HEK293 (cell line): Measurements from ENCODE around the gene C17orf107.

Source experiments
- CTCF ChIA-PET: fragments of 350-600 bp; formaldehyde crosslinking; extraction: SDS; loops from one replicate; lab custom pipeline; 2021; ENCODE audit warnings: antibody characterized with exemption; lab: Yijun Ruan, JAX
- POLR2A ChIA-PET: fragments of 300-600 bp; formaldehyde crosslinking; extraction: SDS; loops from one replicate; lab custom pipeline; 2020; ENCODE audit warnings: antibody characterized with exemption, inconsistent platforms; lab: Yijun Ruan, JAX
- H3K27ac ChIP-seq: fragments of 200-500 bp; sonication (Bioruptor generic); 2 replicates; pipeline ENCODE4 v1.5.1; 2014; ENCODE audit warnings: low read depth, low read length, control low read depth, inconsistent platforms; ENCODE audit errors: extremely low read depth
- H3K36me3 ChIP-seq, 2 experiments: fragments of 200-500 bp in 1 of 2; sonication (Bioruptor generic) in 1 of 2; 1 replicate in 1 of 2; 2 replicates in 1 of 2; pipeline ENCODE4 v1.5.1; 2014 to 2017; ENCODE audit warnings: inconsistent platforms in 2 of 2, low read length in 2 of 2; ENCODE audit not compliant: control insufficient read depth in 2 of 2, insufficient read depth in 1 of 2
- H3K4me1 ChIP-seq: fragments of 200-500 bp; sonication (Bioruptor generic); 2 replicates; pipeline ENCODE4 v1.5.1; 2014; ENCODE audit warnings: mild to moderate bottlenecking, low read length, inconsistent platforms; ENCODE audit not compliant: control insufficient read depth, insufficient read depth
- H3K4me3 ChIP-seq: 2 replicates; pipeline ENCODE4 v1.5.1; 2011; ENCODE audit warnings: low read depth, mild to moderate bottlenecking, control low read depth, low read length, moderate library complexity
- H3K9me3 ChIP-seq: fragments of 200-500 bp; sonication (Bioruptor generic); 2 replicates; pipeline ENCODE4 v1.5.1; 2014; ENCODE audit warnings: low read depth, low read length, inconsistent platforms; ENCODE audit not compliant: control insufficient read depth, insufficient read depth
- BCL11B ChIP-seq: fragments of 450-650 bp; formaldehyde crosslinking; IDR thresholded peaks from 2 replicates; pipeline ENCODE4 v1.5.1; 2016; ENCODE audit warnings: low read depth, missing biosample characterization, missing genetic modification characterization
- GLIS1 ChIP-seq: fragments of 450-650 bp; formaldehyde crosslinking; IDR thresholded peaks from 2 replicates; pipeline ENCODE4 v1.5.1; 2016; ENCODE audit warnings: missing biosample characterization, missing genetic modification characterization
- MYNN ChIP-seq: fragments of 450-650 bp; formaldehyde crosslinking; IDR thresholded peaks from 2 replicates; pipeline ENCODE4 v1.5.1; 2016; ENCODE audit warnings: missing biosample characterization, missing genetic modification characterization, borderline replicate concordance
- PRDM4 ChIP-seq: fragments of 450-650 bp; formaldehyde crosslinking; IDR thresholded peaks from 2 replicates; pipeline ENCODE4 v1.5.1; 2017; ENCODE audit warnings: missing biosample characterization, missing genetic modification characterization
- YY1 ChIP-seq: fragments of 450-650 bp; formaldehyde crosslinking; IDR thresholded peaks from 2 replicates; pipeline ENCODE4 v1.5.1; 2018; ENCODE audit warnings: missing biosample characterization, missing genetic modification characterization
- ZBTB1 ChIP-seq: fragments of 450-650 bp; formaldehyde crosslinking; IDR thresholded peaks from 2 replicates; pipeline ENCODE4 v1.5.1; 2016; ENCODE audit warnings: missing biosample characterization, missing genetic modification characterization
- ZBTB20 ChIP-seq: fragments of 450-650 bp; formaldehyde crosslinking; IDR thresholded peaks from 2 replicates; pipeline ENCODE4 v1.5.1; 2016; ENCODE audit warnings: missing biosample characterization, missing genetic modification characterization
- ZBTB48 ChIP-seq: fragments of 450-650 bp; formaldehyde crosslinking; IDR thresholded peaks from 2 replicates; pipeline ENCODE4 v1.5.1; 2016; ENCODE audit warnings: missing biosample characterization, missing genetic modification characterization
- ZBTB6 ChIP-seq: fragments of 450-650 bp; formaldehyde crosslinking; IDR thresholded peaks from 2 replicates; pipeline ENCODE4 v1.5.1; 2017; ENCODE audit warnings: missing biosample characterization, missing genetic modification characterization
- ZEB2 ChIP-seq: fragments of 450-650 bp; formaldehyde crosslinking; IDR thresholded peaks from 2 replicates; pipeline ENCODE4 v1.5.1; 2016; ENCODE audit warnings: missing biosample characterization, missing genetic modification characterization
- ZFP37 ChIP-seq: fragments of 450-650 bp; formaldehyde crosslinking; IDR thresholded peaks from 2 replicates; pipeline ENCODE4 v1.5.1; 2016; ENCODE audit warnings: missing biosample characterization, missing genetic modification characterization
- ZNF121 ChIP-seq: fragments of 450-650 bp; formaldehyde crosslinking; IDR thresholded peaks from 2 replicates; pipeline ENCODE4 v1.5.1; 2016; ENCODE audit warnings: missing biosample characterization, missing genetic modification characterization
- ZNF239 ChIP-seq: fragments of 450-650 bp; formaldehyde crosslinking; IDR thresholded peaks from 2 replicates; pipeline ENCODE4 v1.5.1; 2016; ENCODE audit warnings: missing biosample characterization, missing genetic modification characterization
- ZNF302 ChIP-seq: fragments of 450-650 bp; formaldehyde crosslinking; IDR thresholded peaks from 2 replicates; pipeline ENCODE4 v1.5.1; 2016; ENCODE audit warnings: missing biosample characterization, missing genetic modification characterization, low read depth
- ZNF324 ChIP-seq: fragments of 450-650 bp; formaldehyde crosslinking; IDR thresholded peaks from 2 replicates; pipeline ENCODE4 v1.5.1; 2016; ENCODE audit warnings: missing biosample characterization, missing genetic modification characterization
- ZNF366 ChIP-seq: fragments of 450-650 bp; formaldehyde crosslinking; conservative IDR thresholded peaks from 2 replicates; pipeline ENCODE4 v1.5.1; 2016; ENCODE audit warnings: missing biosample characterization, missing genetic modification characterization
- ZNF426 ChIP-seq: fragments of 450-650 bp; formaldehyde crosslinking; IDR thresholded peaks from 2 replicates; pipeline ENCODE4 v1.5.1; 2017; ENCODE audit warnings: missing biosample characterization, missing genetic modification characterization, mild to moderate bottlenecking, inconsistent platforms, moderate library complexity
- ZNF521 ChIP-seq: fragments of 450-650 bp; formaldehyde crosslinking; IDR thresholded peaks from 2 replicates; pipeline ENCODE4 v1.5.1; 2017; ENCODE audit warnings: missing biosample characterization, mild to moderate bottlenecking, missing genetic modification characterization
- ZNF548 ChIP-seq: fragments of 450-650 bp; formaldehyde crosslinking; IDR thresholded peaks from 2 replicates; pipeline ENCODE4 v1.5.1; 2016; ENCODE audit warnings: missing biosample characterization, missing genetic modification characterization
- ZNF639 ChIP-seq: fragments of 450-650 bp; formaldehyde crosslinking; IDR thresholded peaks from 2 replicates; pipeline ENCODE4 v1.5.1; 2016; ENCODE audit warnings: missing biosample characterization, missing genetic modification characterization
- ZSCAN16 ChIP-seq: fragments of 450-650 bp; formaldehyde crosslinking; IDR thresholded peaks from 2 replicates; pipeline ENCODE4 v1.5.1; 2016; ENCODE audit warnings: missing biosample characterization, missing genetic modification characterization
- ZXDB ChIP-seq: fragments of 450-650 bp; formaldehyde crosslinking; IDR thresholded peaks from 2 replicates; pipeline ENCODE4 v1.5.1; 2016; ENCODE audit warnings: missing biosample characterization, missing genetic modification characterization
- TF ChIP-seq, protein P1 (sequence below): fragments of 450-650 bp; formaldehyde crosslinking; IDR thresholded peaks from 2 replicates; pipeline ENCODE4 v1.5.1; 2016; ENCODE audit warnings: missing biosample characterization, missing genetic modification characterization
- TF ChIP-seq, protein P2 (sequence below): fragments of 450-650 bp; formaldehyde crosslinking; IDR thresholded peaks from 2 replicates; pipeline ENCODE4 v1.5.1; 2017; ENCODE audit warnings: missing biosample characterization, missing genetic modification characterization
- TF ChIP-seq, protein P3 (sequence below): fragments of 450-650 bp; IDR thresholded peaks from 2 replicates; pipeline ENCODE4 v1.5.1; 2018; ENCODE audit warnings: missing biosample characterization, missing genetic modification characterization

The C17orf107 gene

DNA sequence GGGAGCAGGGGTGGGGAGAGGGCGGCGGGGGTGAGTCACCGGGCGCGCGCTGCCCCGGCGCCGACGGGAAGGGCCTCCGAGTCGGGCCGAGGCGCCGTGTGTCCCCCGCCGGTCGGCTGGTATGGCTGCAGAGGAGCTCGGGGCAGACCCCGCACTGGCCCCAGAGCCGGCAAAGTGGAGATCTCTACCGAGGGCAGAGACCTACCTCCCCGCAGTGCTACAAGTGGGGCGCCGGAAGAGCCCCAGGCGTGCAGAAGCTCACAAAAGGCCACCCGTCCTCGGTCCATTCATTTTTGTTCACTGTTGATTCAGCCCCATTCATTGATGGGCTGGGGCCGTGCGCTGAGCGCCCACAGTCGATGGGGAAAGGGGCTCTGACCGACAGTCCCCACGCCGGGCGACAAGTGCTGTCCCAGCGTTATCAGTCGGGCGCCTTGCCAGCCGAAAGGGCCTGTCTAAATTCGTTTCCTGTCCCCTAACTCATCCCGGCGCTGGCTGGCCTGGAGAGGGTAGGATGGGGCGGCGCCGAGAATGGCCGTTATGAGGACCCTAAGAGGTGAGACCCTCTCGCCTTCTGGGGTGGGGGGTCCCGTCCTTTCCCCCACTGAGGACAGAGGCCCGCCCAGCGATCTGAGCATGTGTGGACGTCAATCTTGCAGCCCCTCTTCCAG lies 50.9 kb downstream of the C17orf107 start (continued):
- TF ChIP-seq, protein P1, sequence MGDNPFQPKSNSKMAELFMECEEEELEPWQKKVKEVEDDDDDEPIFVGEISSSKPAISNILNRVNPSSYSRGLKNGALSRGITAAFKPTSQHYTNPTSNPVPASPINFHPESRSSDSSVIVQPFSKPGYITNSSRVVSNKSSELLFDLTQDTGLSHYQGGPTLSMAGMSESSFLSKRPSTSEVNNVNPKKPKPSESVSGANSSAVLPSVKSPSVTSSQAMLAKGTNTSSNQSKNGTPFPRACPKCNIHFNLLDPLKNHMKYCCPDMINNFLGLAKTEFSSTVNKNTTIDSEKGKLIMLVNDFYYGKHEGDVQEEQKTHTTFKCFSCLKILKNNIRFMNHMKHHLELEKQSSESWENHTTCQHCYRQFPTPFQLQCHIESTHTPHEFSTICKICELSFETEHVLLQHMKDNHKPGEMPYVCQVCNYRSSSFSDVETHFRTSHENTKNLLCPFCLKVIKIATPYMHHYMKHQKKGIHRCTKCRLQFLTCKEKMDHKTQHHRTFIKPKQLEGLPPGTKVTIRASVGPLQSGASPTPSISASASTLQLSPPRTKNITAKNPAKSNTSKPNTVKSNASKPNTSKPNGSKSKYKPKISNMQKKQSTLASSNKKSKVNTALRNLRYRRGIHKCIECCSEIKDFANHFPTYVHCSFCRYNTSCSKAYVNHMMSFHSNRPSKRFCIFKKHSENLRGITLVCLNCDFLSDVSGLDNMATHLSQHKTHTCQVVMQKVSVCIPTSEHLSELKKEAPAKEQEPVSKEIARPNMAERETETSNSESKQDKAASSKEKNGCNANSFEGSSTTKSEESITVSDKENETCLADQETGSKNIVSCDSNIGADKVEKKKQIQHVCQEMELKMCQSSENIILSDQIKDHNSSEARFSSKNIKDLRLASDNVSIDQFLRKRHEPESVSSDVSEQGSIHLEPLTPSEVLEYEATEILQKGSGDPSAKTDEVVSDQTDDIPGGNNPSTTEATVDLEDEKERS (tag by site-specific recombination), result no peak
- no peak for TF ChIP-seq MYNN (tag by site-specific recombination)
- 0 out of 2 replicates have a peak, but pooled peaks have one; percentile 22 for TF ChIP-seq ZEB2 (tag by site-specific recombination)
- no peak for TF ChIP-seq ZNF121 (tag by site-specific recombination)

- Histone ChIP-seq H3K9me3 (no peaks in the 10 kb centered on the region), H3K4me1 (peaks cover 16% of the 10 kb centered on the region), H3K27ac (peak within 1 kb of the TSS; percentile 99), H3K36me3 (peaks cover 2 to 16% of the 10 kb centered on the region in 2 experiments; a peak in 2 of 3 replicates), H3K4me3 (peak within 1 kb of the TSS; percentile 29)
- POLR2A ChIA-PET, result interaction anchor here (0.9 to 17.9 kb wide), 6 partner anchors 8 to 47 kb away, joined by 3 to 358 read pairs (median 4); partner anchors contain the start of genes INCA1, KIF1C, RNF167 and SLC25A11
- CTCF ChIA-PET, result interaction anchor here (1.1 to 1.5 kb wide), 2 partner anchors 42 to 489 kb away, joined by 3 to 4 read pairs; no protein-coding TSS in a partner anchor
- TF ChIP-seq ZNF302, result no peak
- TF ChIP-seq ZNF121 (tag by site-specific recombination), result no peak
- peak; percentile 41; the same call in 1 of the 2 replicates for TF ChIP-seq ZBTB48
- no peak for TF ChIP-seq ZBTB1 (tag by site-specific recombination)
- no peak for TF ChIP-seq ZFP37
- no peak for TF ChIP-seq ZNF324 (tag by site-specific recombination)
- TF ChIP-seq GLIS1 (tag by site-specific recombination), result no peak
- TF ChIP-seq ZBTB20, result no peak
- TF ChIP-seq BCL11B (tag by site-specific recombination), result no peak
- TF ChIP-seq, protein P2, sequence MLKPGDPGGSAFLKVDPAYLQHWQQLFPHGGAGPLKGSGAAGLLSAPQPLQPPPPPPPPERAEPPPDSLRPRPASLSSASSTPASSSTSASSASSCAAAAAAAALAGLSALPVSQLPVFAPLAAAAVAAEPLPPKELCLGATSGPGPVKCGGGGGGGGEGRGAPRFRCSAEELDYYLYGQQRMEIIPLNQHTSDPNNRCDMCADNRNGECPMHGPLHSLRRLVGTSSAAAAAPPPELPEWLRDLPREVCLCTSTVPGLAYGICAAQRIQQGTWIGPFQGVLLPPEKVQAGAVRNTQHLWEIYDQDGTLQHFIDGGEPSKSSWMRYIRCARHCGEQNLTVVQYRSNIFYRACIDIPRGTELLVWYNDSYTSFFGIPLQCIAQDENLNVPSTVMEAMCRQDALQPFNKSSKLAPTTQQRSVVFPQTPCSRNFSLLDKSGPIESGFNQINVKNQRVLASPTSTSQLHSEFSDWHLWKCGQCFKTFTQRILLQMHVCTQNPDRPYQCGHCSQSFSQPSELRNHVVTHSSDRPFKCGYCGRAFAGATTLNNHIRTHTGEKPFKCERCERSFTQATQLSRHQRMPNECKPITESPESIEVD (tag by site-specific recombination), result no peak
- no peak; the same call in 1 of the 2 replicates for TF ChIP-seq ZNF548 (tag by site-specific recombination)
- peak; percentile 76 for TF ChIP-seq ZNF366 (tag by site-specific recombination)
- TF ChIP-seq, protein P3, sequence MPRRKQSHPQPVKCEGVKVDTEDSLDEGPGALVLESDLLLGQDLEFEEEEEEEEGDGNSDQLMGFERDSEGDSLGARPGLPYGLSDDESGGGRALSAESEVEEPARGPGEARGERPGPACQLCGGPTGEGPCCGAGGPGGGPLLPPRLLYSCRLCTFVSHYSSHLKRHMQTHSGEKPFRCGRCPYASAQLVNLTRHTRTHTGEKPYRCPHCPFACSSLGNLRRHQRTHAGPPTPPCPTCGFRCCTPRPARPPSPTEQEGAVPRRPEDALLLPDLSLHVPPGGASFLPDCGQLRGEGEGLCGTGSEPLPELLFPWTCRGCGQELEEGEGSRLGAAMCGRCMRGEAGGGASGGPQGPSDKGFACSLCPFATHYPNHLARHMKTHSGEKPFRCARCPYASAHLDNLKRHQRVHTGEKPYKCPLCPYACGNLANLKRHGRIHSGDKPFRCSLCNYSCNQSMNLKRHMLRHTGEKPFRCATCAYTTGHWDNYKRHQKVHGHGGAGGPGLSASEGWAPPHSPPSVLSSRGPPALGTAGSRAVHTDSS, result no peak
- TF ChIP-seq ZNF639, result 0 out of 2 replicates have a peak, but pooled peaks have one; percentile 3
- TF ChIP-seq ZXDB, result no peak
- TF ChIP-seq ZBTB6, result no peak
- TF ChIP-seq ZSCAN16 (tag by site-specific recombination), result no peak
- TF ChIP-seq YY1 (tag by site-specific recombination), result no peak
- TF ChIP-seq PRDM4 (tag by site-specific recombination), result no peak
- TF ChIP-seq ZNF239 (tag by site-specific recombination), result no peak
- no peak for TF ChIP-seq ZNF521 (tag by site-specific recombination)
- TF ChIP-seq ZNF426 (tag by site-specific recombination), result no peak
Observed at GRCh38 chr17:4950746-4951204, 51.4 kb downstream of the C17orf107 start, which contains the start of gene ENO3. TSS of gene ENO3 (plus strand) at chr17:4951119. CDS start at chr17:4951830, 711 bp downstream.
